GM12872 (cell line): ENCODE data around the gene ITIH3.

ENCODE experiments used
- TF ChIP-seq, protein P1 (sequence below): IDR thresholded peaks from 3 replicates; pipeline ENCODE4 v1.5.1; 2011; ENCODE audit warnings: low read depth, mild to moderate bottlenecking, low read length, moderate library complexity; ENCODE audit not compliant: insufficient read depth

The ITIH3 gene

DNA sequence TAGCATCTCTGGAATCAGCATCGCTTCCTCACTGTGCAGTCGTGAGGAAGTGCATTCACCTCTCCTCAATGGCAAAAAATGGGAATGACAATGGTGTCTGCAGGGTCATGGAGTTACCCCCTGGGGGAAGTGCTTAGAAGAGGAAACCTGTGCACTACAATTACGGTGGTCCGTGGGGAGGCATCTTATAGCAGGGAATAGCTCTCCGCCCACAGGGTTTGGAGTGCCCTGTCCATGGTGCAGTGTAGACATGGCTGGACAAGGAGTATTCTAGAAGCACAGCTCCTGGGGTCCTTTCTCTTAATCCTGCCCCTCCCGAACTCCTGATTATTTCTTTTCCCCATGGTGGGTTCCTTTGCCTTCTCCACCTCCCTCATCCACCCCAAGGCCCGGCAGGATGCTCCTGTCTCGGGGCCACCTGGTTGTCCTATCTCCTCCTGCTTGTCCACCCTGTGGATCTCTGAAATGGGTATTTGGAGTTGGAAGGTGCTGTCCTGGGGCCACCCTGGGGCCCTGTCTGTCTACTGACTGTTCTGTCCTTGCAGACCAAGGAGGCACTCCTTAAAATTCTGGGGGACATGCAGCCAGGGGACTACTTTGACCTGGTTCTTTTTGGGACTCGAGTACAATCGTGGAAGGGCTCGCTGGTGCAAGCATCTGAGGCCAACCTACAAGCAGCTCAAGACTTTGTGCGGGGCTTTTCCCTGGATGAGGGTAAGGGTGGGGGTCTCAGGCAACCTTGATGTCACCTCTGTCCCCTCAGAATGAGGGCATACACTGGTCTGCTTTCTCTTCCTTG lies 12.0 kb upstream of the ITIH3 start:
- TF ChIP-seq, protein P1, sequence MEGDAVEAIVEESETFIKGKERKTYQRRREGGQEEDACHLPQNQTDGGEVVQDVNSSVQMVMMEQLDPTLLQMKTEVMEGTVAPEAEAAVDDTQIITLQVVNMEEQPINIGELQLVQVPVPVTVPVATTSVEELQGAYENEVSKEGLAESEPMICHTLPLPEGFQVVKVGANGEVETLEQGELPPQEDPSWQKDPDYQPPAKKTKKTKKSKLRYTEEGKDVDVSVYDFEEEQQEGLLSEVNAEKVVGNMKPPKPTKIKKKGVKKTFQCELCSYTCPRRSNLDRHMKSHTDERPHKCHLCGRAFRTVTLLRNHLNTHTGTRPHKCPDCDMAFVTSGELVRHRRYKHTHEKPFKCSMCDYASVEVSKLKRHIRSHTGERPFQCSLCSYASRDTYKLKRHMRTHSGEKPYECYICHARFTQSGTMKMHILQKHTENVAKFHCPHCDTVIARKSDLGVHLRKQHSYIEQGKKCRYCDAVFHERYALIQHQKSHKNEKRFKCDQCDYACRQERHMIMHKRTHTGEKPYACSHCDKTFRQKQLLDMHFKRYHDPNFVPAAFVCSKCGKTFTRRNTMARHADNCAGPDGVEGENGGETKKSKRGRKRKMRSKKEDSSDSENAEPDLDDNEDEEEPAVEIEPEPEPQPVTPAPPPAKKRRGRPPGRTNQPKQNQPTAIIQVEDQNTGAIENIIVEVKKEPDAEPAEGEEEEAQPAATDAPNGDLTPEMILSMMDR = no peak

- TF ChIP-seq, protein P1 = no peak
Observed at GRCh38 chr3:52783211-52783555, 11.4 kb upstream of the ITIH3 start.

GRCh38 chr3:52784021-52784621 lies 10.5 kb upstream of the ITIH3 start:
- TF ChIP-seq, protein P1 = no peak

GRCh38 chr3:52784931-52785590 lies 9.5 kb upstream of the ITIH3 start:
- TF ChIP-seq, protein P1 = no peak

DNA sequence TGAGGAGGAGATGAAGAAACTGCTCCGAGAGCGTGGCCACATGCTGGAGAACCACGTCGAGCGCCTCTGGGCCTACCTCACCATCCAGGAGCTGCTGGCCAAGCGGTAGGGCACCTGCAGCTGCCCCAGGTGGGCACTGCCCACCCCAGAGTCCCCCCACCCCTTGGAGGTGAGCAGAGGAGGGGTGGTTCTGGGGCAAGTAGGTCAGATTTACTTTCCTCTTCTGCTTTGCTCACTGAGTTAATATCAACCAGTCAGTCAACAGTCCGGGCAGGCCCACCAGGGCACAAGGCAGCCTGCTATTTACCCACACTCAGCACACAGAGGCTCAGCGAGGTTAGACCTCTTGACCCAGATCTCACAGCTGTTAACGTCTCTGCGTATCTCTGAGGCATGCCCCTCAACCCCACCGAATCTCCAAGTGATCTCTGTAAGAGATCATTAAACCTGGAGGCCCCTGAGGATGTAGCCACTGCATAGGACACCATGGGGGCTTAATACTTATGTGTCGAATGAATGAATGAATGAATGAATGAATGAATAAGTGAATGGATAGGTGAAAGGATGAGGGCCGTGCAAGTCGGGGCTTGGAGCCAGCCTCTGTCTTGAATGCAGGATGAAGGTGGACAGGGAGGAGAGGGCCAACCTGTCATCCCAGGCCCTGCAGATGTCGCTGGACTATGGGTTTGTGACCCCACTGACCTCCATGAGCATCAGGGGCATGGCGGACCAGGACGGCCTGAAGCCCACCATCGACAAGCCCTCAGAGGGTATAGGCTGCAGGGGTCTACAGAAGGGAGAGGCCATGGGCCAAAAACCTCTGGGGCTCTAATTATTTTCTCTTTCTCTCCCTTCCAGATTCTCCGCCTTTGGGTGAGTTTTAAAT lies 8.0 kb upstream of the ITIH3 start:
- TF ChIP-seq, protein P1 = no peak

GRCh38 chr3:52787246-52787645 lies 7.3 kb upstream of the ITIH3 start:
- TF ChIP-seq, protein P1 = no peak
